ENCODE results near the gene LIMCH1. TPM values are rescaled to one million over a fixed set of nuclear protein-coding genes. Genes with fewer than 3 reads are reported as not detected.

The LIMCH1 gene
- total and polyA plus RNA-seq, 11 donors: 50.9 to 345 (median 233) TPM

DNA sequence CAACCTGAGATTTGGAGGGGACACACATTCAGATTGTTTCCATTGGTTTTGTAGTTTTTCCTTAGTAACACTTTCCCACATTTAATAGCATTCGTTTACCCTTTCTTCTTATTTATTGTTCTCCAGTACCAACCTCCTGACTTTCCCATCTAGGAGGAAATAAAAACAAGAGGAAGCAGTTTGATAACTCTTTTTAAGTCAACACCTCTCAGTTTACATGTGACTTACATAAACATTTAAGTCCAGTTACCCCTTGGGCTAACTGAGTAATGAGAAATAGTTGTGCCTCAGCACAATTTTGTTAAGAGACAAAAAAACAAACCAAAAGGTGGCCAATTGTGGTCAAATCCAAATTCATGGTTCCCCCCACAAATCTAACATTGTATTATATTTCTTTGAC, 175.8 kb downstream of the LIMCH1 start:
- TF ChIP-seq, protein P1, sequence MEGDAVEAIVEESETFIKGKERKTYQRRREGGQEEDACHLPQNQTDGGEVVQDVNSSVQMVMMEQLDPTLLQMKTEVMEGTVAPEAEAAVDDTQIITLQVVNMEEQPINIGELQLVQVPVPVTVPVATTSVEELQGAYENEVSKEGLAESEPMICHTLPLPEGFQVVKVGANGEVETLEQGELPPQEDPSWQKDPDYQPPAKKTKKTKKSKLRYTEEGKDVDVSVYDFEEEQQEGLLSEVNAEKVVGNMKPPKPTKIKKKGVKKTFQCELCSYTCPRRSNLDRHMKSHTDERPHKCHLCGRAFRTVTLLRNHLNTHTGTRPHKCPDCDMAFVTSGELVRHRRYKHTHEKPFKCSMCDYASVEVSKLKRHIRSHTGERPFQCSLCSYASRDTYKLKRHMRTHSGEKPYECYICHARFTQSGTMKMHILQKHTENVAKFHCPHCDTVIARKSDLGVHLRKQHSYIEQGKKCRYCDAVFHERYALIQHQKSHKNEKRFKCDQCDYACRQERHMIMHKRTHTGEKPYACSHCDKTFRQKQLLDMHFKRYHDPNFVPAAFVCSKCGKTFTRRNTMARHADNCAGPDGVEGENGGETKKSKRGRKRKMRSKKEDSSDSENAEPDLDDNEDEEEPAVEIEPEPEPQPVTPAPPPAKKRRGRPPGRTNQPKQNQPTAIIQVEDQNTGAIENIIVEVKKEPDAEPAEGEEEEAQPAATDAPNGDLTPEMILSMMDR (IDR thresholded peaks at IDR 0.05): no peak
- no peak for TF ChIP-seq POLR2A (IDR thresholded peaks at IDR 0.05)
- 58 to 76% (median 62%) methylated on average over 1 of the region's 1 CpG for WGBS, 4 donors
- no peak for DNase-seq
- no peak overlapping the region for H3K27ac ChIP-seq
- no peak for ATAC-seq
- no peaks in the 10 kb centered on the region for H3K9me3 ChIP-seq
- peaks cover 0 to 36% (median 6%) of the 10 kb centered on the region in 9 donors for H3K27me3 ChIP-seq
- intact Hi-C loops (cut with DNase I): no loop called here
- no peak overlapping the region for H3K4me3 ChIP-seq
- H3K36me3 ChIP-seq: no peaks in the 10 kb centered on the region
- no peaks in the 10 kb centered on the region for H3K4me1 ChIP-seq

- DNase-seq: no peak
- Histone ChIP-seq H3K27ac (no peak overlapping the region), H3K4me3 (no peak overlapping the region), H3K36me3 (no peaks in the 10 kb centered on the region), H3K4me1 (no peaks in the 10 kb centered on the region), H3K9me3 (no peaks in the 10 kb centered on the region), H3K27me3 (peaks cover 0 to 38% (median 6%) of the 10 kb centered on the region in 9 donors)
- intact Hi-C loops (cut with DNase I): no loop called here
- TF ChIP-seq, protein P1 (IDR thresholded peaks at IDR 0.05): no peak
- no peak for TF ChIP-seq POLR2A (IDR thresholded peaks at IDR 0.05)
- ATAC-seq: no peak
- 71 to 75% (median 72%) methylated on average over 6 of the region's 6 CpGs for WGBS, 4 donors
Measured at GRCh38 chr4:41714364-41715000, 176.5 kb downstream of the LIMCH1 start.

DNA sequence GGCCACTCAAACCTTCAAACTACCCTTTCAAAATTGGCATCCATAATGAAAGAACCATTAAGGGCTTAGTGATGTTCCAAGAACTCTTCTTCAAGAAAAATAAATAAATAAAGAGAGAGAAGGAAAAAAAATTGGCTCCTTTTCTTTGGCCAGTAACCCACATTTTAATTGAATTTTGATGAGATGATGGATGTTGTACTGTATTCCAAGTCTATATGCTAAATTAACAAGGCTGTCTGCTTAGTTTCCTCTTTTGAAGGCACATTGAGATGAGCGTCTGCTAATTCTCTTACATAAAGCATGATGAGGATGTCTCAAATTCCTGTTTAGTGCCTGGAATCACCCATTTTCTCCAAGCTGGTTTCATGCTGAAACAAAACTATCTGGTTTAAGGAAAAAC, 177.2 kb downstream of the LIMCH1 start:
- Histone ChIP-seq H3K27ac (no peak overlapping the region), H3K27me3 (peaks cover 0 to 40% (median 6%) of the 10 kb centered on the region in 9 donors), H3K9me3 (no peaks in the 10 kb centered on the region), H3K4me3 (no peak overlapping the region), H3K4me1 (no peaks in the 10 kb centered on the region), H3K36me3 (no peaks in the 10 kb centered on the region)
- no peak for DNase-seq
- WGBS, 4 donors: 72 to 80% (median 76%) methylated on average over 1 of the region's 1 CpG
- ATAC-seq: no peak
- TF ChIP-seq, protein P1 (IDR thresholded peaks at IDR 0.05): no peak
- TF ChIP-seq POLR2A (IDR thresholded peaks at IDR 0.05): no peak
- intact Hi-C loops (cut with DNase I): no loop called here

GRCh38 chr4:41718907-41719306, 180.9 kb downstream of the LIMCH1 start:
- no peaks in the 10 kb centered on the region for H3K36me3 ChIP-seq
- no peak for TF ChIP-seq POLR2A (IDR thresholded peaks at IDR 0.05)
- TF ChIP-seq, protein P1 (IDR thresholded peaks at IDR 0.05): no peak
- no peak for ATAC-seq
- no peak for DNase-seq
- intact Hi-C loops (cut with DNase I): no loop called here
- no peaks in the 10 kb centered on the region for H3K4me1 ChIP-seq
- H3K4me3 ChIP-seq: no peak overlapping the region
- H3K27me3 ChIP-seq: peaks cover 0 to 51% (median 8%) of the 10 kb centered on the region in 9 donors
- no peaks in the 10 kb centered on the region for H3K9me3 ChIP-seq
- H3K27ac ChIP-seq: no peak overlapping the region
